ENCODE data around the gene GPX6.

- TF ChIP-seq POLR2A (IDR thresholded peaks at IDR 0.05) (no peak), CTCF (IDR thresholded peaks at IDR 0.05) (no peak)
Measured at GRCh38 chr6:28491984-28492317, 23.6 kb downstream of the GPX6 start.
